GM18505 (cell line): ENCODE data around the gene BEND6.

ENCODE experiments used
- ATAC-seq: cut with Tn5 transposase; IDR thresholded peaks from one replicate; pipeline ENCODE4 v1.9.1; 2021; ENCODE audit not compliant: unreplicated experiment
- POLR2A ChIP-seq: IDR thresholded peaks from 4 replicates; pipeline ENCODE4 v1.6.1; 2011; ENCODE audit warnings: borderline replicate concordance; ENCODE audit not compliant: insufficient read depth, insufficient read length; ENCODE audit errors: extremely low read depth

The BEND6 gene

GRCh38 chr6:56927538-56928453 is 27.1 kb upstream of the BEND6 start:
- ATAC-seq: no peak
- TF ChIP-seq POLR2A: no peak

GRCh38 chr6:56930846-56931245 is 24.1 kb upstream of the BEND6 start:
- no peak for TF ChIP-seq POLR2A
- ATAC-seq: no peak

GRCh38 chr6:56932910-56933477 is 21.9 kb upstream of the BEND6 start:
- no peak for TF ChIP-seq POLR2A
- ATAC-seq: peak; percentile 43

GRCh38 chr6:56933650-56934049 is 21.3 kb upstream of the BEND6 start:
- no peak for TF ChIP-seq POLR2A
- ATAC-seq: no peak

- no peak for TF ChIP-seq POLR2A
Observed at GRCh38 chr6:56934876-56935275, 20.0 kb upstream of the BEND6 start.

GRCh38 chr6:56936466-56936865 is 18.4 kb upstream of the BEND6 start:
- no peak for TF ChIP-seq POLR2A
- no peak for ATAC-seq

More at GRCh38 chr6:56934876-56935275, 20.0 kb upstream of the BEND6 start:
- ATAC-seq: no peak

GRCh38 chr6:56938649-56939191 is 16.2 kb upstream of the BEND6 start:
- no peak for TF ChIP-seq POLR2A
- ATAC-seq: no peak

GRCh38 chr6:56940463-56940862 is 14.4 kb upstream of the BEND6 start:
- no peak for TF ChIP-seq POLR2A
- ATAC-seq: no peak

- no peak for TF ChIP-seq POLR2A
Observed at GRCh38 chr6:56940977-56941376, 13.9 kb upstream of the BEND6 start.

GRCh38 chr6:56944661-56945060 is 10.2 kb upstream of the BEND6 start:
- no peak for TF ChIP-seq POLR2A
- ATAC-seq: no peak

More at GRCh38 chr6:56940977-56941376, 13.9 kb upstream of the BEND6 start:
- ATAC-seq: no peak

- TF ChIP-seq POLR2A: no peak
- no peak for ATAC-seq
Observed at GRCh38 chr6:56946368-56946767, 8.5 kb upstream of the BEND6 start.

- ATAC-seq: no peak
- TF ChIP-seq POLR2A: no peak
Observed at GRCh38 chr6:56947924-56948323, 7.0 kb upstream of the BEND6 start.

GRCh38 chr6:56949265-56949664 is 5.6 kb upstream of the BEND6 start:
- TF ChIP-seq POLR2A: no peak
- ATAC-seq: no peak
